DOHH2 (cell line): Measurements from ENCODE around the gene SGMS2.

Source experiments
- H3F3A ChIP-seq: fragments of 200-600 bp; sonication (generic), shearing (Covaris generic); 2 replicates; pipeline ENCODE4 v1.6.0; 2016; ENCODE audit warnings: antibody characterized with exemption, mild to moderate bottlenecking; ENCODE audit not compliant: control insufficient read depth, insufficient read depth
- H3K27ac ChIP-seq: fragments of 200-600 bp; sonication (generic); 2 replicates; pipeline ENCODE4 v1.5.1; 2014; ENCODE audit warnings: low read depth, mild to moderate bottlenecking, low read length, moderate library complexity
- H3K27me3 ChIP-seq: fragments of 200-600 bp; sonication (generic); 2 replicates; pipeline ENCODE4 v1.6.1; 2014; ENCODE audit warnings: mild to moderate bottlenecking, low read length, mixed read lengths; ENCODE audit not compliant: control insufficient read depth
- H3K36me3 ChIP-seq: fragments of 200-600 bp; sonication (generic); 2 replicates; pipeline ENCODE4 v1.6.1; 2014; ENCODE audit warnings: mild to moderate bottlenecking, low read length, moderate library complexity, mixed read lengths; ENCODE audit not compliant: control insufficient read depth
- H3K4me1 ChIP-seq: fragments of 200-600 bp; sonication (generic); 2 replicates; pipeline ENCODE4 v1.6.1; 2014; ENCODE audit warnings: mild to moderate bottlenecking, low read length, mixed read lengths; ENCODE audit not compliant: control insufficient read depth
- H3K4me2 ChIP-seq: fragments of 200-600 bp; sonication (generic); 2 replicates; pipeline ENCODE4 v1.6.0; 2014; ENCODE audit warnings: mild to moderate bottlenecking, low read length, moderate library complexity
- H3K4me3 ChIP-seq: fragments of 200-600 bp; sonication (generic); 2 replicates; pipeline ENCODE4 v1.5.1; 2014; ENCODE audit warnings: mild to moderate bottlenecking, low read length, mixed read lengths
- H3K79me2 ChIP-seq: fragments of 200-600 bp; sonication (generic); 2 replicates; pipeline ENCODE4 v1.6.1; 2014; ENCODE audit warnings: mild to moderate bottlenecking, low read length, mixed read lengths; ENCODE audit not compliant: control insufficient read depth
- H3K9me2 ChIP-seq: fragments of 200-600 bp; sonication (generic); replicated peaks from 2 replicates; pipeline ENCODE4 v1.6.1; 2014; ENCODE audit warnings: mild to moderate bottlenecking, low read length, mixed read lengths; ENCODE audit not compliant: control insufficient read depth
- H3K9me3 ChIP-seq: fragments of 200-600 bp; sonication (generic); 2 replicates; pipeline ENCODE4 v1.6.1; 2014; ENCODE audit warnings: antibody characterized with exemption, low read length, mixed read lengths; ENCODE audit not compliant: control insufficient read depth, insufficient read depth
- H4K20me1 ChIP-seq: fragments of 200-600 bp; sonication (generic); 2 replicates; pipeline ENCODE4 v1.6.0; 2014; ENCODE audit warnings: low read depth, mild to moderate bottlenecking, antibody characterized with exemption, low read length, moderate library complexity; ENCODE audit not compliant: control insufficient read depth, insufficient read depth
- EZH2phosphoT487 ChIP-seq: fragments of 200-600 bp; sonication (generic); IDR thresholded peaks from 2 replicates; pipeline ENCODE4 v1.6.1; 2017; ENCODE audit warnings: borderline replicate concordance, mild to moderate bottlenecking, antibody characterized with exemption, low read length, moderate library complexity, mixed read lengths
- TF ChIP-seq, protein P1 (sequence below): fragments of 200-600 bp; sonication (generic); IDR thresholded peaks from one replicate; pipeline ENCODE4 v1.5.1; 2014; ENCODE audit warnings: antibody characterized with exemption, mild to moderate bottlenecking, low read depth, low read length; ENCODE audit not compliant: poor library complexity, severe bottlenecking

Gene SGMS2

DNA sequence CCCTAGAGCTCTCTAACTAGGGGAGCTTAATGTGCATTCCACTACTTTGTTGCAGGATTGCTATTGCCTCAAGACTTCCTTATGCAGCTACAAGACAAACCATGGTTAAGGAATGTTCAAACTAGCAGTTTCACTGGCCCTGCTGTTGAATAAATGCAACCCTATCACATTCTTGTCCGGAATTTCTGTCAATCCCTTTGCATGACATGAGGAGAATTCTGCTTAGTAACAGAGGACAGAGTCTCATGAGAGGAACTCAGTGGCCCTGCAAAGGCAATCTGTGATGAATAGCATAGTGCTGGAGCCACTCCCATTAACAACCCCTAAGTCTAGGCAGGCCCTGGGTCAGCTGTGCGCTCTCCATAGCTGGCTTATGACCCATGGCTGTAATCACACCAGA lies 30.7 kb upstream of the SGMS2 start:
- Histone ChIP-seq H3K9me2 (no peaks in the 10 kb centered on the region), H3F3A (no peaks in the 10 kb centered on the region), H3K36me3 (no peaks in the 10 kb centered on the region), H3K79me2 (no peaks in the 10 kb centered on the region), H3K4me1 (no peaks in the 10 kb centered on the region), H3K4me2 (no peak overlapping the region), H3K9me3 (no peaks in the 10 kb centered on the region), H3K27me3 (no peaks in the 10 kb centered on the region), H4K20me1 (no peaks in the 10 kb centered on the region), H3K27ac (no peak overlapping the region), H3K4me3 (no peak overlapping the region)
- TF ChIP-seq, protein P1, sequence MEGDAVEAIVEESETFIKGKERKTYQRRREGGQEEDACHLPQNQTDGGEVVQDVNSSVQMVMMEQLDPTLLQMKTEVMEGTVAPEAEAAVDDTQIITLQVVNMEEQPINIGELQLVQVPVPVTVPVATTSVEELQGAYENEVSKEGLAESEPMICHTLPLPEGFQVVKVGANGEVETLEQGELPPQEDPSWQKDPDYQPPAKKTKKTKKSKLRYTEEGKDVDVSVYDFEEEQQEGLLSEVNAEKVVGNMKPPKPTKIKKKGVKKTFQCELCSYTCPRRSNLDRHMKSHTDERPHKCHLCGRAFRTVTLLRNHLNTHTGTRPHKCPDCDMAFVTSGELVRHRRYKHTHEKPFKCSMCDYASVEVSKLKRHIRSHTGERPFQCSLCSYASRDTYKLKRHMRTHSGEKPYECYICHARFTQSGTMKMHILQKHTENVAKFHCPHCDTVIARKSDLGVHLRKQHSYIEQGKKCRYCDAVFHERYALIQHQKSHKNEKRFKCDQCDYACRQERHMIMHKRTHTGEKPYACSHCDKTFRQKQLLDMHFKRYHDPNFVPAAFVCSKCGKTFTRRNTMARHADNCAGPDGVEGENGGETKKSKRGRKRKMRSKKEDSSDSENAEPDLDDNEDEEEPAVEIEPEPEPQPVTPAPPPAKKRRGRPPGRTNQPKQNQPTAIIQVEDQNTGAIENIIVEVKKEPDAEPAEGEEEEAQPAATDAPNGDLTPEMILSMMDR, result no peak
- no peak for TF ChIP-seq EZH2phosphoT487

DNA sequence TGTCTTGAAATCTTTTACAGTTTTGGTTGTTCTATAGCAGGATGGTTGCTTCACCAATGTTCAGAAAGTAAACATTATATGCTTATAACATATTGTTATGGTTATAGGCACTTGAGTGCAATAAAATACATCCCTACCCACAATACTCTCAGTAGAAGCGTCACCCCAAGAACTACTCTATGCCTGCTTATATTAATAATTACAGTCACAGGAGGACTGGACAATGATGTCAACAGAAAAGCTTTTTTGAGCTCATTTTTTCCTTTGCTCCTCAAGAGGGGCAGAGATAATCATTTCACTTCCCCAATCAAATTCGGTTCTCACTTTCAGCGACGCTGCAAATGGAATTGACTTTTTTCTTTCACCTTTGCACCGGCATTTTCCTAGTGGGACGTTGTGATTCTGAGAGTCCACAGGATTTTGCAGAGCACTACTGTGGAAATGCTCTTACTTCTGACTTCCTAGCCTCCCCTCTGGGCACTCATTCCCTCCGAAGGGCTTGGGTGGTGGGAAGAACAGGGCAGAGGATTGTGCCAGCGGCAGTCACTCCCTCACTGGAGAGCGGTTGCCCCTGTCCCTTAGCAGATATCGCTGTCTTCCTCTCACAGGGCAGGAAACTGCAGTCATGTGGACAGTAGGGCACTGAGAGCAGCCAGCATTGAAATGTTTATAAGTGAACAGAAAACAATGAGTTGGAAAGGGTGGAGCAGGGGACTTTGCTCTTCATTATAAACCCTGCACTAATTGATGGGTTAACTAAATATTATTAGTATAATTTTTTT lies 24.9 kb upstream of the SGMS2 start:
- no peaks in the 10 kb centered on the region; the same call in 1 of the 2 replicates for H3K27me3 ChIP-seq
- no peaks in the 10 kb centered on the region for H3K9me2 ChIP-seq
- H3K27ac ChIP-seq, result no peak overlapping the region
- H3K36me3 ChIP-seq, result no peaks in the 10 kb centered on the region
- no peaks in the 10 kb centered on the region for H3F3A ChIP-seq
- no peak overlapping the region for H3K4me3 ChIP-seq
- no peaks in the 10 kb centered on the region for H3K79me2 ChIP-seq
- H3K4me1 ChIP-seq, result no peaks in the 10 kb centered on the region
- TF ChIP-seq, protein P1, result no peak
- TF ChIP-seq EZH2phosphoT487, result no peak
- H4K20me1 ChIP-seq, result no peaks in the 10 kb centered on the region
- no peak overlapping the region for H3K4me2 ChIP-seq
- H3K9me3 ChIP-seq, result no peaks in the 10 kb centered on the region

DNA sequence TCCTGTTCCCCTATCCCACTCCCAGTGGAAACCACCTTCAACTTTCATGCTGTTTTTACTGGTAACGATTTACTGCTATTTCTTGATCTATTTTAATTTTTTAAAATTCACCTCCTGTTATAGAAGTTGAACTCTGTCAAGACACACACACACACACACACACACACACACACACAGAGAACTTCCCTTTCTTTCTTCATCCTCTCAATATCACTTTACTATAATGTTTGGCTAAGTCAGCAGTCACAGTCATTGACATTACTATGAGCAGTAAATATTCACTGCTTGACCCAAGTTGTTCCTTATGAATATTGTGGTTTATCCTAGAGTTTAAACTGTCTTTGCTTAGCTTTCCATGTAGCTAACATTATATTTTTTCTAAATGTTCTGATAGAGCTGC lies 24.0 kb upstream of the SGMS2 start:
- TF ChIP-seq, protein P1, result no peak
- no peak for TF ChIP-seq EZH2phosphoT487
- Histone ChIP-seq H3K9me2 (no peaks in the 10 kb centered on the region), H3F3A (no peaks in the 10 kb centered on the region), H3K9me3 (no peaks in the 10 kb centered on the region), H3K4me1 (no peaks in the 10 kb centered on the region), H3K79me2 (no peaks in the 10 kb centered on the region), H3K27ac (no peak overlapping the region), H3K4me3 (no peak overlapping the region), H3K36me3 (no peaks in the 10 kb centered on the region), H3K27me3 (no peaks in the 10 kb centered on the region; the same call in 1 of the 2 replicates), H3K4me2 (no peak overlapping the region), H4K20me1 (no peaks in the 10 kb centered on the region)
